Inferior parietal cortex (tissue), 1 donor: ENCODE data around the gene PXMP4.

Source experiments
- DNase-seq: peaks from one replicate; pipeline ENCODE4 v3.0.0-alpha.2; 2016; ENCODE audit errors: extremely low spot score

Gene PXMP4

DNA sequence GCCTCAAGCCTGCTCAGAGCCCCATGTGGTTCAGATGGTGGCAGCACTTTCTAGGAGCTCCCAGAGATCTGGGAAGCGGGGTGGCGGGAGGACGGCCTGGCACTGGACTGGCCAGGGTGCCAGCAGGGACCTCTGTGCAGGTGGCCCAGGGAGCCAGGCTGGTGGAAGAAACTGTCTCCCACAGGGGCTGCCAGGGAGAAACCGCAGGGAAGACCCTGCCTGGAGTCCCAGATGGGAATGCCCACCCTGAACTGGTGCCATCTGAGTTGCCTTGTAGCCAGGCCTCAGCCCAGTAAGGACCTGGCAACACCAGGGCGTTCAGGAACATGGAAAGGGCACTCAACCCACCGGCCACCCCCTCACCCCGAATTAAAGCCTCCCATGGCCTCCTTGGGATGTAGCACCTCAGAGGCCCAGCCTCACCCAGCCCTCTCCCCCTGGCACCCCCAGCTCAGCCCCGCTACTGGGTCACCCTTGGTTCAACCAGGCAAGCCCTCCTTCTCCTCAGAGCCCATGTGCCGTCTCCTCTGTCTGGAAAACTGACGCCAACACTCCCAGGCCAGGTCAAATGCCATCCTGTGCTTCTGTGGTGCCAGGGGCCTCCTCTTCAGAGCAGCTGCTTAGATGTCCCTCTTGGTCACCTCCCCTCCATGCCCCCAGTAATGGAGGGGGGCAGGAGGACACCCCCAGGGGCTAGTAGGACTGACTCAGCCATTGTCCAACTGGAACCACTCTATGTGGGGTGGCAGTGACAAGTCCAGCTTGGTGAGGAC lies 63.9 kb downstream of the PXMP4 start:
- no peak for DNase-seq

DNA sequence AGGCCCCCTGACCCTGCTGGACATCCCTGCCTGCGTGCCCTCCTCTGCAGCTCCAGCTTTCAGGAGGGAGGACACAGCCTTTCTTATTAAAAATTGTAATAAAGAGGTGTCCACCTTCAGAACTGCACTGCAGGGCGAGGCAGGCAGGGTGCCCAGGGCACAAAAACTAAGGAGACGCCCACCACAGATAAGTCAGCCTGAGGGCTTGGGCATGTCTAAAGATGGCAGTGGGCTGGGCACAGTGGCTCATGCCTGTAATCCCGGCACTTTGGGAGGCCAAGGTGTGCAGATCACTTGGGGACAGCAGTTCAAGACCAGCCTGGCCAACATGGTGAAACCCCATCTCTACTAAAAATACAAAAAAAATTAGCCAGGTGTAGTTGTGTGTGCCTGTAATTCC lies 64.9 kb downstream of the PXMP4 start:
- no peak for DNase-seq

DNA sequence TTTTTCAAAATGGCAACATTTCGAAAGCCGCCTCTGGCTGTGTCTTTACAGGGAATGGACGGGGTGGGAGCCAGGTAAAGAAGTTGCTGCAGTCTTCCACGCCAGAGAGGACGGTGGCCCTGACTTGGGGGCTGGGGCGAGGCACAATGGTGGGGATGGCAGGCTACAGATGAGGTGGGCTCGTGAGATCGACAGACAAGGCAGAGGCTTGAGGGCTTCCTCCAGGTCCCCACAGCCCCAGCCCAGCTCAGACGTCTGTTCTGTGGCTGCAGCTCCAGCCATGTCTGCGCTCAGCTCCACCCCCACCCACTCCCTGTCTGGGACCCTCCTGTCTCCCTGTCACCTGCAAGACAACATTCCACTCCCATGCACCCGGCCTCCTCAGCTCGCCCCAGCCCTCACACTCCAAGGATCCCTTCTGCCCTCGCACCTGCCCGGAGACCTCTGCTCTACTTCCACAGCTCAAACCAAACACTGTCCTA lies 65.4 kb downstream of the PXMP4 start:
- DNase-seq = no peak

- DNase-seq = no peak
Observed at GRCh38 chr20:33653900-33654596, 66.1 kb downstream of the PXMP4 start.

GRCh38 chr20:33653218-33653899 lies 66.8 kb downstream of the PXMP4 start:
- peak; percentile 72 for DNase-seq
